Activated T-cell treated with anti-CD3 and anti-CD28 coated beads, Interleukin-2, amount 50 U/mL, for 4 hours (primary cell): ENCODE results near the gene POMZP3. TPM values are rescaled to one million over a fixed set of nuclear protein-coding genes. Genes with fewer than 3 reads are reported as not detected.
"Not testable (repeated sequence)": the region's sequence is repeated elsewhere in the genome, so short reads cannot be mapped to it uniquely, and the experiment has no call there.

Experiments used
- ATAC-seq, 2 donors: fragments of 200-7000 bp; cut with Tn5 transposase; one replicate each; pipeline ENCODE4 v1.10.0; 2021
- DNase-seq: peaks from one replicate; pipeline ENCODE4 v3.0.0-alpha.2; 2020
- H3K27me3 Mint-ChIP-seq: one replicate; pipeline ENCODE4 v1.8.0; 2021; ENCODE audit warnings: low read depth, mixed read lengths
- H3K36me3 Mint-ChIP-seq: one replicate; pipeline ENCODE4 v1.8.0; 2022; ENCODE audit warnings: mixed read lengths; ENCODE audit not compliant: insufficient read depth
- H3K4me1 Mint-ChIP-seq: one replicate; pipeline ENCODE4 v1.8.0; 2021; ENCODE audit warnings: low read depth, mixed read lengths
- H3K4me3 Mint-ChIP-seq: one replicate; pipeline ENCODE4 v1.8.0; 2021; ENCODE audit warnings: mild to moderate bottlenecking, moderate library complexity, mixed read lengths
- H3K9me3 Mint-ChIP-seq: one replicate; pipeline ENCODE4 v1.8.0; 2021; ENCODE audit warnings: mixed read lengths
- total RNA-seq, 3 donors: library from RNA; stranded (reverse); gene quantifications; one replicate each; pipeline ENCODE4 v1.2.1, GENCODE V29; 2021

The POMZP3 gene
- total RNA-seq, 3 donors from 2014 or later = 10.9 to 45.2 (median 27.2) TPM

GRCh38 chr7:76570324-76570775 lies 56.7 kb downstream of the POMZP3 start:
- not testable (repeated sequence) for ATAC-seq, H3K27me3 Mint-ChIP-seq, DNase-seq, H3K9me3 Mint-ChIP-seq, H3K4me3 Mint-ChIP-seq
- Mint-ChIP-seq H3K4me1 (peaks cover 13% of the 10 kb centered on the region), H3K36me3 (peaks cover 18% of the 10 kb centered on the region)

- not testable (repeated sequence) for H3K9me3 Mint-ChIP-seq, H3K27me3 Mint-ChIP-seq, ATAC-seq, H3K4me3 Mint-ChIP-seq, DNase-seq
- H3K36me3 Mint-ChIP-seq = peaks cover 25% of the 10 kb centered on the region
- H3K4me1 Mint-ChIP-seq = peaks cover 22% of the 10 kb centered on the region
Measured at GRCh38 chr7:76568742-76569141, 58.3 kb downstream of the POMZP3 start.

GRCh38 chr7:76567753-76568152 lies 59.3 kb downstream of the POMZP3 start:
- not testable (repeated sequence) for H3K9me3 Mint-ChIP-seq, H3K4me3 Mint-ChIP-seq, H3K27me3 Mint-ChIP-seq, ATAC-seq, DNase-seq
- Mint-ChIP-seq H3K36me3 (peaks cover 25% of the 10 kb centered on the region), H3K4me1 (peaks cover 25% of the 10 kb centered on the region)

DNA sequence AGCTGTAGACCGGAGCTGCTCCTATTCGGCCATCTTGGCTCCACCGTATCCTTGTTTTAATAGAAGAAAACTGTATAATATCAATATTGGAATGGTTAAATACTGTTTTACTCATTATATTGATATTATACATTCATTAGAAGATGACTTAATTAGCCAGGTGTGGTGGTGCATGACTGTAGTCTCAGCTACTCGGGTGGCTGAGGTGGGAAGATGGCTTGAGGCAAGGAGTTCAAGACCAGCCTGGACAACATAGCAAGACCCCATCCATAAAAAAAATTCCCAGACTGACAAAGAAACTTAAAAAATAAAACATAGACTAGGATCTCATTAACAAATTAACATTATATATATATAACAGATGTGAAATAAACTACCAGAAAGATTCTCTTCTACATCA lies 59.8 kb downstream of the POMZP3 start:
- H3K27me3 Mint-ChIP-seq, ATAC-seq, DNase-seq, H3K4me3 Mint-ChIP-seq, H3K9me3 Mint-ChIP-seq: not testable (repeated sequence)
- Mint-ChIP-seq H3K4me1 (peaks cover 26% of the 10 kb centered on the region), H3K36me3 (peaks cover 27% of the 10 kb centered on the region)

DNA sequence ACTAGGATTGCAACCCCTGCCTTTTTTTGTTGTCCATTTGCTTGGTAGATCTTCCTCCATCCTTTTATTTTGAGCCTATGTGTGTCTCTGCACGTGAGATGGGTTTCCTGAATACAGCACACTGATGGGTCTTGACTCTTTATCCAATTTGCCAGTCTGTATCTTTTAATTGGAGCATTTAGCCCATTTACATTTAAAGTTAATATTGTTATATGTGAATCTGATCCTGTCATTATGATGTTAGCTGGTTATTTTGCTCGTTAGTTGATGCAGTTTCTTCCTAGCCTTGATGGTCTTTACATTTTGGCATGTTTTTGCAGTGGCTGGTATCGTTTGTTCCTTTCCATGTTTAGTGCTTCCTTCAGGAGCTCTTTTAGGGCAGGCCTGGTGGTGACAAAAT lies 62.1 kb downstream of the POMZP3 start:
- not testable (repeated sequence) for DNase-seq, ATAC-seq, H3K4me3 Mint-ChIP-seq, H3K27me3 Mint-ChIP-seq, H3K9me3 Mint-ChIP-seq
- Mint-ChIP-seq H3K36me3 (peaks cover 25% of the 10 kb centered on the region), H3K4me1 (peaks cover 32% of the 10 kb centered on the region)

GRCh38 chr7:76561342-76561741 lies 65.7 kb downstream of the POMZP3 start:
- H3K9me3 Mint-ChIP-seq, H3K4me3 Mint-ChIP-seq, ATAC-seq, DNase-seq, H3K27me3 Mint-ChIP-seq: not testable (repeated sequence)
- H3K4me1 Mint-ChIP-seq = peaks cover 50% of the 10 kb centered on the region
- peaks cover 30% of the 10 kb centered on the region for H3K36me3 Mint-ChIP-seq

- not testable (repeated sequence) for H3K9me3 Mint-ChIP-seq, DNase-seq, ATAC-seq, H3K4me3 Mint-ChIP-seq, H3K27me3 Mint-ChIP-seq
- Mint-ChIP-seq H3K36me3 (peaks cover 24% of the 10 kb centered on the region), H3K4me1 (peaks cover 50% of the 10 kb centered on the region)
Measured at GRCh38 chr7:76560157-76560556, 66.9 kb downstream of the POMZP3 start.

Other genes starting within 250 kb of the POMZP3 start
- gene SSC4D, start 217.6 kb downstream of the POMZP3 start, total RNA-seq = 1 to 10 TPM in 1 of 3 donors, under 1 TPM in 2; 0.38 to 1.0 (median 0.87) TPM
- 10 to 100 TPM in 1 of 3 donors, 1 to 10 TPM in 2; 2.9 to 18.8 (median 6.7) TPM for gene ZP3, start 202.3 kb downstream of the POMZP3 start, total RNA-seq
- 10 to 100 TPM; 17.7 to 25.7 (median 21.7) TPM for gene DTX2, start 165.6 kb downstream of the POMZP3 start, total RNA-seq
- gene UPK3B, start 116.7 kb downstream of the POMZP3 start, total RNA-seq = 1 to 10 TPM in 1 of 3 donors, under 1 TPM in 2; 0.37 to 1.0 (median 0.40) TPM
- gene SPDYE16, start 84.0 kb downstream of the POMZP3 start, total RNA-seq = under 1 TPM in 1 of 3 donors, not detected in 2; 0.24 TPM